ENCODE measurements around the gene MRGPRF. TPM values are rescaled to one million over a fixed set of nuclear protein-coding genes. Genes with fewer than 3 reads are reported as not detected.

The MRGPRF gene
- total RNA-seq, 1 experiment from 2014 or later: 0.76 TPM

- DNase-seq (ENCODE audit: low read depth, low spot score) (no peak), ATAC-seq (no peak)
- Histone ChIP-seq H3K9me3 (ENCODE audit: control insufficient read depth in 1 of 2, insufficient read depth in 1 of 2, low read depth in 1 of 2, low read length in 2 of 2) (peaks cover 0 to 3% of the 10 kb centered on the region in 2 experiments; a peak in 1 of 4 replicates), H4K20me1 (ENCODE audit: insufficient read depth) (no peaks in the 10 kb centered on the region), H3K27me3 (ENCODE audit: insufficient read depth, low read length) (no peaks in the 10 kb centered on the region), H2AFZ (ENCODE audit: low read depth, low read length, poor library complexity, severe bottlenecking) (no peak overlapping the region), H3K4me3 (replicated peaks in 1 of 2; ENCODE audit: low read depth in 1 of 2, low read length in 2 of 2) (no peak overlapping the region), H3K4me1 (ENCODE audit: control insufficient read depth in 1 of 2, insufficient read depth in 2 of 2, low read length in 2 of 2) (peaks cover 0 to 5% of the 10 kb centered on the region in 2 experiments; a peak in 1 of 4 replicates), H3K36me3 (ENCODE audit: control insufficient read depth in 1 of 2, insufficient read depth in 2 of 2, low read length in 2 of 2) (no peaks in the 10 kb centered on the region), H3K4me2 (ENCODE audit: low read length) (no peak overlapping the region), H3K79me2 (ENCODE audit: insufficient read depth, low read length) (no peaks in the 10 kb centered on the region), H3K27ac (ENCODE audit: low read depth, low read length) (no peak overlapping the region), H3K9me2 (ENCODE audit: insufficient read depth) (no peaks in the 10 kb centered on the region), H3K9ac (ENCODE audit: low read length) (no peak overlapping the region)
- ChIA-PET CTCF (no interaction called here), RAD21 (ENCODE audit: low non-redundant PET in 1 of 2, low total read pairs in 2 of 2, uncharacterized antibody in 2 of 2, unreplicated experiment in 2 of 2) (no interaction called here), POLR2A (no interaction called here)
- no peak for TF ChIP-seq RAD21 (IDR thresholded peaks at IDR 0.05; ENCODE audit: low read depth)
- TF ChIP-seq ZFX (IDR thresholded peaks at IDR 0.05): no peak
- no peak for TF ChIP-seq EZH2phosphoT487 (IDR thresholded peaks at IDR 0.05; ENCODE audit: borderline replicate concordance)
- no peak for TF ChIP-seq TCF7L2 (IDR thresholded peaks at IDR 0.05; ENCODE audit: borderline replicate concordance, extremely low read depth, insufficient read depth, insufficient read length)
- TF ChIP-seq POLR2AphosphoS5 (IDR thresholded peaks at IDR 0.05; ENCODE audit: low read depth, low read length): no peak
- TF ChIP-seq, protein P1, sequence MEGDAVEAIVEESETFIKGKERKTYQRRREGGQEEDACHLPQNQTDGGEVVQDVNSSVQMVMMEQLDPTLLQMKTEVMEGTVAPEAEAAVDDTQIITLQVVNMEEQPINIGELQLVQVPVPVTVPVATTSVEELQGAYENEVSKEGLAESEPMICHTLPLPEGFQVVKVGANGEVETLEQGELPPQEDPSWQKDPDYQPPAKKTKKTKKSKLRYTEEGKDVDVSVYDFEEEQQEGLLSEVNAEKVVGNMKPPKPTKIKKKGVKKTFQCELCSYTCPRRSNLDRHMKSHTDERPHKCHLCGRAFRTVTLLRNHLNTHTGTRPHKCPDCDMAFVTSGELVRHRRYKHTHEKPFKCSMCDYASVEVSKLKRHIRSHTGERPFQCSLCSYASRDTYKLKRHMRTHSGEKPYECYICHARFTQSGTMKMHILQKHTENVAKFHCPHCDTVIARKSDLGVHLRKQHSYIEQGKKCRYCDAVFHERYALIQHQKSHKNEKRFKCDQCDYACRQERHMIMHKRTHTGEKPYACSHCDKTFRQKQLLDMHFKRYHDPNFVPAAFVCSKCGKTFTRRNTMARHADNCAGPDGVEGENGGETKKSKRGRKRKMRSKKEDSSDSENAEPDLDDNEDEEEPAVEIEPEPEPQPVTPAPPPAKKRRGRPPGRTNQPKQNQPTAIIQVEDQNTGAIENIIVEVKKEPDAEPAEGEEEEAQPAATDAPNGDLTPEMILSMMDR (IDR thresholded peaks at IDR 0.05 in 2 of 3, conservative IDR thresholded peaks at IDR 0.05 in 1 of 3; ENCODE audit: borderline replicate concordance in 1 of 3, insufficient read depth in 1 of 3, low read depth in 2 of 3, low read length in 2 of 3): no peak
- TF ChIP-seq SIN3A (IDR thresholded peaks at IDR 0.05; ENCODE audit: low read depth): no peak
- no peak for TF ChIP-seq EZH2 (IDR thresholded peaks at IDR 0.05)
- no peak for TF ChIP-seq JUND (IDR thresholded peaks at IDR 0.05)
- no peak for TF ChIP-seq MAX (IDR thresholded peaks at IDR 0.05)
- no peak for TF ChIP-seq CBX3 (IDR thresholded peaks at IDR 0.05; ENCODE audit: low read depth)
- no peak for TF ChIP-seq CEBPB (IDR thresholded peaks at IDR 0.05; ENCODE audit: low read depth)
- no peak for TF ChIP-seq ATF3 (IDR thresholded peaks at IDR 0.05)
- no peak for TF ChIP-seq ZNF274 (IDR thresholded peaks at IDR 0.05; ENCODE audit: low read depth, low read length)
- TF ChIP-seq, protein P2, sequence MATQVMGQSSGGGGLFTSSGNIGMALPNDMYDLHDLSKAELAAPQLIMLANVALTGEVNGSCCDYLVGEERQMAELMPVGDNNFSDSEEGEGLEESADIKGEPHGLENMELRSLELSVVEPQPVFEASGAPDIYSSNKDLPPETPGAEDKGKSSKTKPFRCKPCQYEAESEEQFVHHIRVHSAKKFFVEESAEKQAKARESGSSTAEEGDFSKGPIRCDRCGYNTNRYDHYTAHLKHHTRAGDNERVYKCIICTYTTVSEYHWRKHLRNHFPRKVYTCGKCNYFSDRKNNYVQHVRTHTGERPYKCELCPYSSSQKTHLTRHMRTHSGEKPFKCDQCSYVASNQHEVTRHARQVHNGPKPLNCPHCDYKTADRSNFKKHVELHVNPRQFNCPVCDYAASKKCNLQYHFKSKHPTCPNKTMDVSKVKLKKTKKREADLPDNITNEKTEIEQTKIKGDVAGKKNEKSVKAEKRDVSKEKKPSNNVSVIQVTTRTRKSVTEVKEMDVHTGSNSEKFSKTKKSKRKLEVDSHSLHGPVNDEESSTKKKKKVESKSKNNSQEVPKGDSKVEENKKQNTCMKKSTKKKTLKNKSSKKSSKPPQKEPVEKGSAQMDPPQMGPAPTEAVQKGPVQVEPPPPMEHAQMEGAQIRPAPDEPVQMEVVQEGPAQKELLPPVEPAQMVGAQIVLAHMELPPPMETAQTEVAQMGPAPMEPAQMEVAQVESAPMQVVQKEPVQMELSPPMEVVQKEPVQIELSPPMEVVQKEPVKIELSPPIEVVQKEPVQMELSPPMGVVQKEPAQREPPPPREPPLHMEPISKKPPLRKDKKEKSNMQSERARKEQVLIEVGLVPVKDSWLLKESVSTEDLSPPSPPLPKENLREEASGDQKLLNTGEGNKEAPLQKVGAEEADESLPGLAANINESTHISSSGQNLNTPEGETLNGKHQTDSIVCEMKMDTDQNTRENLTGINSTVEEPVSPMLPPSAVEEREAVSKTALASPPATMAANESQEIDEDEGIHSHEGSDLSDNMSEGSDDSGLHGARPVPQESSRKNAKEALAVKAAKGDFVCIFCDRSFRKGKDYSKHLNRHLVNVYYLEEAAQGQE (IDR thresholded peaks at IDR 0.05; ENCODE audit: low read depth): no peak
- no peak for TF ChIP-seq ZBTB33 (IDR thresholded peaks at IDR 0.05; ENCODE audit: extremely low read depth, insufficient replicate concordance, low read length)
- intact Hi-C loops (cut with micrococcal nuclease): no loop called here
- BruUV-seq (replicated peaks): no TSS peak
These were observed 35.0 kb downstream of the MRGPRF start for GRCh38 chr11:68977781-68978625.
